Omental fat pad (tissue), 4 donors: ENCODE measurements around the gene IBA57. TPM values are rescaled to one million over a fixed set of nuclear protein-coding genes. Genes with fewer than 3 reads are reported as not detected.

Experiments used
- ATAC-seq: fragments of 150-250 bp; one replicate; pipeline ENCODE4 v1.9.1; 2016; ENCODE audit warnings: mild to moderate bottlenecking, moderate library complexity; ENCODE audit not compliant: low FRiP score
- DNase-seq: peaks from one replicate; pipeline ENCODE4 v3.0.0-alpha.2; 2019; ENCODE audit warnings: low spot score
- CTCF ChIP-seq, 3 donors: fragments of 450-650 bp; IDR thresholded peaks; one replicate each; pipeline ENCODE4 v1.5.1; 2016 to 2017; ENCODE audit warnings: antibody characterized with exemption in 3 of 3, mild to moderate bottlenecking in 3 of 3, moderate library complexity in 2 of 3
- total RNA-seq, 4 donors: library from RNA; depleted of rRNA; stranded (reverse); fragments of >200 nt; gene quantifications; one replicate each; pipeline ENCODE4 v1.1.0, GENCODE V29; 2016

IBA57 gene
- total RNA-seq, 4 donors from 2014 or later = 5.1 to 7.6 (median 6.5) TPM

GRCh38 chr1:228211531-228212414, 46.2 kb downstream of the IBA57 start:
- DNase-seq (no peak), ATAC-seq (no peak)
- TF ChIP-seq CTCF (IDR thresholded peaks at IDR 0.05) = no peak

- DNase-seq = no peak
These were observed 46.9 kb downstream of the IBA57 start for GRCh38 chr1:228212415-228212965.

GRCh38 chr1:228212966-228213844, 47.6 kb downstream of the IBA57 start:
- no peak for TF ChIP-seq CTCF (IDR thresholded peaks at IDR 0.05)
- peak; percentile 86 for ATAC-seq
- DNase-seq = peak; percentile 52

More at GRCh38 chr1:228212415-228212965, 46.9 kb downstream of the IBA57 start:
- no peak for TF ChIP-seq CTCF (IDR thresholded peaks at IDR 0.05)
- no peak for ATAC-seq

GRCh38 chr1:228213917-228214808, 48.6 kb downstream of the IBA57 start:
- no peak for DNase-seq
- ATAC-seq = no peak
- no peak for TF ChIP-seq CTCF (IDR thresholded peaks at IDR 0.05)

GRCh38 chr1:228214921-228215662, 49.5 kb downstream of the IBA57 start:
- no peak for DNase-seq
- TF ChIP-seq CTCF (IDR thresholded peaks at IDR 0.05) = no peak
- ATAC-seq = no peak
